NT2/D1 (cell line): Measurements from ENCODE around the gene CELSR1.

Experiments used
- DNase-seq: peaks from one replicate; pipeline ENCODE4 v3.0.0-alpha.2; 2011; ENCODE audit warnings: low read depth, low spot score
- H3K27me3 ChIP-seq: 2 replicates; pipeline ENCODE4 v1.6.0; 2011; ENCODE audit warnings: mild to moderate bottlenecking; ENCODE audit not compliant: insufficient read length, insufficient read depth
- H3K36me3 ChIP-seq: 2 replicates; pipeline ENCODE4 v1.6.1; 2011; ENCODE audit warnings: mild to moderate bottlenecking, low read length, mixed read lengths; ENCODE audit not compliant: insufficient read depth, insufficient read length
- H3K4me1 ChIP-seq: 2 replicates; pipeline ENCODE4 v1.5.1; 2011; ENCODE audit not compliant: insufficient read depth, insufficient read length
- H3K4me3 ChIP-seq: 2 replicates; pipeline ENCODE4 v1.5.1; 2011; ENCODE audit warnings: low read depth; ENCODE audit not compliant: insufficient read length
- H3K9ac ChIP-seq: 2 replicates; pipeline ENCODE4 v1.6.0; 2011; ENCODE audit warnings: low read depth; ENCODE audit not compliant: insufficient read length
- H3K9me3 ChIP-seq: 2 replicates; pipeline ENCODE4 v1.5.1; 2011; ENCODE audit warnings: mild to moderate bottlenecking, low read length; ENCODE audit not compliant: insufficient read depth
- SUZ12 ChIP-seq: IDR thresholded peaks from 2 replicates; pipeline ENCODE4 v1.6.1; 2011; ENCODE audit not compliant: insufficient read length, insufficient read depth; ENCODE audit errors: extremely low read depth
- YY1 ChIP-seq: IDR thresholded peaks from 2 replicates; pipeline ENCODE4 v1.6.1; 2011; ENCODE audit not compliant: insufficient read length, insufficient read depth
- ZNF274 ChIP-seq: IDR thresholded peaks from 2 replicates; pipeline ENCODE4 v1.6.1; 2011; ENCODE audit warnings: mild to moderate bottlenecking, low read depth, low read length

The CELSR1 gene

DNA sequence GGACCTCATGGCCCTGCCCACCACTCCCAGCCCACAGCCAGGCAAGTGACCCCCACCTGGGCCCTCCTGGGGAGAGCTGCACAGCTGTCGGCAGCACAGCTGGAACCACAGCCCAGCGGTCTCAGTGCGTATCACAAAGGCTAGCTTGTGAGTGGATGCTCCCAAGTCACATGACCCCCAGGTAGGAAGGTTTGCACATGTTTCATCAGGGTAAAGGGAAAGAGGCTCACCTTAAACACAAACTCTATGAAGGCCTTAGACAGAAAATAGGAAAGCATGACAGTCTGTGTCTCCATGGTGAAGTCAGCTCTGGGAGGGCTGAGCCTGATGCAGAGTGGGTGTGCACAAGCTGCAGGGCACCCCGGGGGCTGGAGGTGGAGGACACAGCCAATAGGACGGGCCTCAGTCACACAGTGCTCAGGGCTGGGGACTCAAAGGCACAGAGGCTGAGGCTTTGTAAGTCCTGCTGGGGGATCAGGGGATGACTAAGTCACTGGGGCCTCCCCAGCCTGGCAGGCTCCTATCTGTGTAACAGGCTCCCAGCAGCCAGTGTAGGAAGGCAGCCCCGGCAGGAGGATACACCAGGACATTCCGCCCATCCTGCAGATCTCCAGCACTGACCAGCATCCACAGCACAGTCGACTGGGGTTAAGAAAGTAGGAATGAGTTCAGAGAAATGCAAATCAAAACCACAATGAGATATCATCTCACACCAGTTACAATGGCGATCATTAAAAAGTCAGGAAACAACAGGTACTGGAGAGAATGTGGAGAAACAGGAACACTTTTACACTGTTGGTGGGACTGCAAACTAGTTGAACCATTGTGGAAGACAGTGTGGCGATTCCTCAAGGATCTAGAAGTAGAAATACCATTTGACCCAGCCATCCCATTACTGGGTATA is 22.0 kb downstream of the CELSR1 start:
- peaks cover 14% of the 10 kb centered on the region for H3K4me1 ChIP-seq
- H3K36me3 ChIP-seq = no peaks in the 10 kb centered on the region
- TF ChIP-seq SUZ12 = no peak
- no peak for DNase-seq
- no peak overlapping the region for H3K4me3 ChIP-seq
- no peaks in the 10 kb centered on the region for H3K9me3 ChIP-seq
- H3K9ac ChIP-seq = no peak overlapping the region
- H3K27me3 ChIP-seq = no peaks in the 10 kb centered on the region

GRCh38 chr22:46514592-46515207 is 22.7 kb downstream of the CELSR1 start:
- Histone ChIP-seq H3K9ac (peak overlapping the region; percentile 10), H3K4me1 (peaks cover 17% of the 10 kb centered on the region), H3K9me3 (no peaks in the 10 kb centered on the region), H3K27me3 (no peaks in the 10 kb centered on the region), H3K36me3 (no peaks in the 10 kb centered on the region), H3K4me3 (no peak overlapping the region)
- DNase-seq = no peak
- no peak for TF ChIP-seq YY1
- no peak for TF ChIP-seq ZNF274

DNA sequence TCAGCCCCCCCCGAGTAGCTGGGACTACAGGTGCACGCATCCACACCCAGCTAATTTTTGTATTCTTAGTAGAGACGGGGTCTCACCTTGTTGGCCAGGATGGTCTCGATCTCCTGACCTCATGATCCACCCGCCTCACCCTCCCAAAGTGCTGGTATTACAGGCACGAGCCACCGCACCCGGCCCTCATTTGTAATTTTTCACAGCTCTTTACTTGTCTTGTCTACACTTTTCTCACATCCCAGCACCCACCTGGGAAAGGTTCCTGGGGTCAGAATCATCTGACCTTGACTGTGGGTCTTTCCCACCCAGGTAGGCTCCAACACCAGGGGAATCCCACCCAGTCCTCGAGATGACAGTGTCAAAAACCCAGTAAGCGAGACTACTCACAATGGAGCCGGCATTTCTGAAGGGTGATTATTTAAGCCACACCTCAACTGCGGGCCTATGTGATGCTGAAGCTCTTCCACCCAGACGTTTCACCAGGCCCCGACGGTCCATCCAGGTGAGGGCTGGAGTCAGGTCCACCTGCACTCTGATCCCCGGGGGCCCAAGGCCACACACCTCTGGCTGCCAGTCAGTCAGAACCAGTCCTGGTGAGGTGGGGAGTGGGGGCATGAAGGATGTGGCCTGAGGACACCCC is 23.4 kb downstream of the CELSR1 start:
- H3K4me3 ChIP-seq = no peak overlapping the region
- no peaks in the 10 kb centered on the region for H3K27me3 ChIP-seq
- TF ChIP-seq SUZ12 = no peak
- TF ChIP-seq YY1 = no peak
- TF ChIP-seq ZNF274 = no peak
- H3K36me3 ChIP-seq = no peaks in the 10 kb centered on the region
- no peak for DNase-seq
- peaks cover 19% of the 10 kb centered on the region for H3K4me1 ChIP-seq
- H3K9ac ChIP-seq = no peak overlapping the region
- no peaks in the 10 kb centered on the region for H3K9me3 ChIP-seq

- Histone ChIP-seq H3K9me3 (no peaks in the 10 kb centered on the region), H3K36me3 (no peaks in the 10 kb centered on the region), H3K4me1 (peaks cover 21% of the 10 kb centered on the region), H3K4me3 (no peak overlapping the region), H3K27me3 (no peaks in the 10 kb centered on the region), H3K9ac (no peak overlapping the region)
- DNase-seq = no peak
- TF ChIP-seq ZNF274 = no peak
- TF ChIP-seq SUZ12 = no peak
- TF ChIP-seq YY1 = no peak
Measured at GRCh38 chr22:46512683-46513082, 24.7 kb downstream of the CELSR1 start.

- Histone ChIP-seq H3K27me3 (no peaks in the 10 kb centered on the region), H3K9me3 (no peaks in the 10 kb centered on the region), H3K36me3 (no peaks in the 10 kb centered on the region), H3K4me3 (no peak overlapping the region), H3K9ac (no peak overlapping the region), H3K4me1 (peaks cover 25% of the 10 kb centered on the region)
- no peak for TF ChIP-seq SUZ12
- TF ChIP-seq YY1 = no peak
- TF ChIP-seq ZNF274 = no peak
- DNase-seq = no peak
Measured at GRCh38 chr22:46512039-46512370, 25.4 kb downstream of the CELSR1 start.

- DNase-seq = no peak
- H3K27me3 ChIP-seq = no peaks in the 10 kb centered on the region
Measured at GRCh38 chr22:46511151-46512038, 26.0 kb downstream of the CELSR1 start.

DNA sequence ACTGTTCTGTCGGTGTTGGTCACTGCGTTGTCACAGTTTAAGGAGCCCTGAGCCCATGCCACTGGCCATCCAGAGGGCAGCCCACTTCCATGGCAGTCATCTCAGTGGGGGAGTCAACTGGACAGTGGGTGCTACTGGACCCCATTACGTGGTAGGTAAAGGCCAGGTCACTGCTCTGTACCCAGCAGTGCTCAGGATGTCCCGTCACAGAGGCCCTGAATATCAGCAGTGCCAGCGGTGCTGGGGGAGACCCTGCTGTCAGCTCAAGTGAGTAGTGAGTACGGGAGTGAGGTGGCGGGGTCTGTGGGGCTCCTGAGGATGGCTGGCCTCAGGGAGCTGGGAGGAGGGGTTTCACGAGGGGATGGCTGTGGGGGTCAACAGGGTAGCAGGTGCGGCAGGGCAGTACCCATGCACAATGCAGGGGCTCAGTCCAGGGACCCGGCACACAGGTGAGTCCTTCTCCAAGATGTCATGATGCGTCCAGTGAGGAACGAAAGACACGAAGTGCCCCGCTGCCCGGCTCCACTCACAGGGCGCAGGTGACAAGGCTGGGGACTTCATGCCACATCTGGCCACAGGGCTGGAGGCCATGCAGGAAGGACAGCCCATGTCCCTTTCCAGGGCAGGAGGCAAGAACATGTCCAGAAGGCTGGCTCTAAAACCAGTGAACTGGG is 27.9 kb downstream of the CELSR1 start:
- H3K4me1 ChIP-seq = peaks cover 20% of the 10 kb centered on the region
- DNase-seq = no peak

More at GRCh38 chr22:46511151-46512038, 26.0 kb downstream of the CELSR1 start:
- TF ChIP-seq SUZ12 (no peak), YY1 (no peak)
- H3K4me1 ChIP-seq = peaks cover 27% of the 10 kb centered on the region
- H3K4me3 ChIP-seq = no peak overlapping the region
- no peak overlapping the region for H3K9ac ChIP-seq
- no peaks in the 10 kb centered on the region for H3K36me3 ChIP-seq
- no peaks in the 10 kb centered on the region for H3K9me3 ChIP-seq

More for the DNA sequence above, 27.9 kb downstream of the CELSR1 start:
- Histone ChIP-seq H3K27me3 (no peaks in the 10 kb centered on the region), H3K4me3 (no peak overlapping the region), H3K9me3 (no peaks in the 10 kb centered on the region), H3K9ac (no peak overlapping the region), H3K36me3 (no peaks in the 10 kb centered on the region)
- no peak for TF ChIP-seq ZNF274
- TF ChIP-seq SUZ12 = no peak
- no peak for TF ChIP-seq YY1
